ENCODE measurements around the gene ZC3H4.

The ZC3H4 gene

GRCh38 chr19:47093254-47093653, 20.3 kb downstream of the ZC3H4 start (continued):
- no peak for TF ChIP-seq ZNF565 (CRISPR knock-in tag; conservative IDR thresholded peaks at IDR 0.05; ENCODE audit: low read depth)
- TF ChIP-seq, protein P1, sequence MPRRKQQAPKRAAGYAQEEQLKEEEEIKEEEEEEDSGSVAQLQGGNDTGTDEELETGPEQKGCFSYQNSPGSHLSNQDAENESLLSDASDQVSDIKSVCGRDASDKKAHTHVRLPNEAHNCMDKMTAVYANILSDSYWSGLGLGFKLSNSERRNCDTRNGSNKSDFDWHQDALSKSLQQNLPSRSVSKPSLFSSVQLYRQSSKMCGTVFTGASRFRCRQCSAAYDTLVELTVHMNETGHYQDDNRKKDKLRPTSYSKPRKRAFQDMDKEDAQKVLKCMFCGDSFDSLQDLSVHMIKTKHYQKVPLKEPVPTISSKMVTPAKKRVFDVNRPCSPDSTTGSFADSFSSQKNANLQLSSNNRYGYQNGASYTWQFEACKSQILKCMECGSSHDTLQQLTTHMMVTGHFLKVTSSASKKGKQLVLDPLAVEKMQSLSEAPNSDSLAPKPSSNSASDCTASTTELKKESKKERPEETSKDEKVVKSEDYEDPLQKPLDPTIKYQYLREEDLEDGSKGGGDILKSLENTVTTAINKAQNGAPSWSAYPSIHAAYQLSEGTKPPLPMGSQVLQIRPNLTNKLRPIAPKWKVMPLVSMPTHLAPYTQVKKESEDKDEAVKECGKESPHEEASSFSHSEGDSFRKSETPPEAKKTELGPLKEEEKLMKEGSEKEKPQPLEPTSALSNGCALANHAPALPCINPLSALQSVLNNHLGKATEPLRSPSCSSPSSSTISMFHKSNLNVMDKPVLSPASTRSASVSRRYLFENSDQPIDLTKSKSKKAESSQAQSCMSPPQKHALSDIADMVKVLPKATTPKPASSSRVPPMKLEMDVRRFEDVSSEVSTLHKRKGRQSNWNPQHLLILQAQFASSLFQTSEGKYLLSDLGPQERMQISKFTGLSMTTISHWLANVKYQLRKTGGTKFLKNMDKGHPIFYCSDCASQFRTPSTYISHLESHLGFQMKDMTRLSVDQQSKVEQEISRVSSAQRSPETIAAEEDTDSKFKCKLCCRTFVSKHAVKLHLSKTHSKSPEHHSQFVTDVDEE (CRISPR knock-in tag; IDR thresholded peaks at IDR 0.05) = no peak
- TF ChIP-seq, protein P2, sequence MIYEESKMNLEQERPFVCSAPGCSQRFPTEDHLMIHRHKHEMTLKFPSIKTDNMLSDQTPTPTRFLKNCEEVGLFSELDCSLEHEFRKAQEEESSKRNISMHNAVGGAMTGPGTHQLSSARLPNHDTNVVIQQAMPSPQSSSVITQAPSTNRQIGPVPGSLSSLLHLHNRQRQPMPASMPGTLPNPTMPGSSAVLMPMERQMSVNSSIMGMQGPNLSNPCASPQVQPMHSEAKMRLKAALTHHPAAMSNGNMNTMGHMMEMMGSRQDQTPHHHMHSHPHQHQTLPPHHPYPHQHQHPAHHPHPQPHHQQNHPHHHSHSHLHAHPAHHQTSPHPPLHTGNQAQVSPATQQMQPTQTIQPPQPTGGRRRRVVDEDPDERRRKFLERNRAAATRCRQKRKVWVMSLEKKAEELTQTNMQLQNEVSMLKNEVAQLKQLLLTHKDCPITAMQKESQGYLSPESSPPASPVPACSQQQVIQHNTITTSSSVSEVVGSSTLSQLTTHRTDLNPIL (CRISPR knock-in tag; IDR thresholded peaks at IDR 0.05; ENCODE audit: low read depth) = no peak
- no peak for TF ChIP-seq ZNF8 (CRISPR knock-in tag; IDR thresholded peaks at IDR 0.05)

DNA sequence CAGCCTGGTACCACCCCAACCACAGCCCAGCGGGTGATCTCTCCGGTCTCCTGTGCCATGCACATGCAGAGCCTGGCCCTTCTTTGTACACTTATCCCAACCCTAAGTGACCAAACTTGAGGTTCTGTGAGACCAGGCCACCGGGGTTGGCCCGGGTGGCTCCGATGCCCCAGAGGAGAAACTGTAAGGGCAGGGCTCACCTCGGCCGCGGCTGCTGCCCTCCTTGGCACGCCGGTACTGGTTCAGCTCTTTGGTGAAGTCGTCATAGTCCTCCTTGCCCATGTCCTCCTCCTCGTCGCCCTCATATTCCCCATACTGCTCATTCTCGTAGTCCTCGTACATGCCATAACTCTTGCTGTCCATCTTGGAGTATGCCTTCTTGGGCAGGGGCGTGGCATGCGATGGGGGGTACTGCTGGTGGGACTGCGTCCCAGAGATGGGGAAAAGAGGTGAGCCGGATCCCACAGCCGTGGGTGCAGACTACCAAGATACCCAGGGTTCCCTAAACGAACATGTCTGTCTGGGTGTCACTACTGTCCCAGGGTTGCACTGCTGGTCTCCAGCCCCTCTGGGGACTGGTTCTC, 23.7 kb downstream of the ZC3H4 start:
- TF ChIP-seq, protein P3, sequence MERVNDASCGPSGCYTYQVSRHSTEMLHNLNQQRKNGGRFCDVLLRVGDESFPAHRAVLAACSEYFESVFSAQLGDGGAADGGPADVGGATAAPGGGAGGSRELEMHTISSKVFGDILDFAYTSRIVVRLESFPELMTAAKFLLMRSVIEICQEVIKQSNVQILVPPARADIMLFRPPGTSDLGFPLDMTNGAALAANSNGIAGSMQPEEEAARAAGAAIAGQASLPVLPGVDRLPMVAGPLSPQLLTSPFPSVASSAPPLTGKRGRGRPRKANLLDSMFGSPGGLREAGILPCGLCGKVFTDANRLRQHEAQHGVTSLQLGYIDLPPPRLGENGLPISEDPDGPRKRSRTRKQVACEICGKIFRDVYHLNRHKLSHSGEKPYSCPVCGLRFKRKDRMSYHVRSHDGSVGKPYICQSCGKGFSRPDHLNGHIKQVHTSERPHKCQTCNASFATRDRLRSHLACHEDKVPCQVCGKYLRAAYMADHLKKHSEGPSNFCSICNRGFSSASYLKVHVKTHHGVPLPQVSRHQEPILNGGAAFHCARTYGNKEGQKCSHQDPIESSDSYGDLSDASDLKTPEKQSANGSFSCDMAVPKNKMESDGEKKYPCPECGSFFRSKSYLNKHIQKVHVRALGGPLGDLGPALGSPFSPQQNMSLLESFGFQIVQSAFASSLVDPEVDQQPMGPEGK (CRISPR knock-in tag; IDR thresholded peaks at IDR 0.05; ENCODE audit: borderline replicate concordance) = no peak
- TF ChIP-seq CSDC2 (CRISPR knock-in tag; IDR thresholded peaks at IDR 0.05) (no peak), ZC3H10 (CRISPR knock-in tag; IDR thresholded peaks at IDR 0.05) (no peak), GLIS3 (CRISPR knock-in tag; IDR thresholded peaks at IDR 0.05) (no peak)
- ATAC-seq = no peak

GRCh38 chr19:47086280-47086679, 27.3 kb downstream of the ZC3H4 start:
- ATAC-seq = no peak
- TF ChIP-seq ESRRG (CRISPR knock-in tag; IDR thresholded peaks at IDR 0.05) (no peak), TCF4 (CRISPR knock-in tag; IDR thresholded peaks at IDR 0.05; ENCODE audit: borderline replicate concordance) (no peak), ARNTL (CRISPR knock-in tag; IDR thresholded peaks at IDR 0.05; ENCODE audit: borderline replicate concordance, low read depth) (no peak), ZNF70 (CRISPR knock-in tag; IDR thresholded peaks at IDR 0.05) (no peak), ISL1 (CRISPR knock-in tag; IDR thresholded peaks at IDR 0.05) (no peak), BACH2 (CRISPR knock-in tag; IDR thresholded peaks at IDR 0.05; ENCODE audit: borderline replicate concordance) (no peak), ZC3H10 (CRISPR knock-in tag; IDR thresholded peaks at IDR 0.05) (no peak), ZFP30 (CRISPR knock-in tag; IDR thresholded peaks at IDR 0.05) (no peak), SNAI2 (CRISPR knock-in tag; IDR thresholded peaks at IDR 0.05) (no peak), ZNF8 (CRISPR knock-in tag; IDR thresholded peaks at IDR 0.05) (no peak), OSR1 (CRISPR knock-in tag; IDR thresholded peaks at IDR 0.05) (no peak), ZFP3 (CRISPR knock-in tag; IDR thresholded peaks at IDR 0.05) (no peak), POU6F1 (CRISPR knock-in tag; IDR thresholded peaks at IDR 0.05; ENCODE audit: borderline replicate concordance, low read depth) (no peak)
- TF ChIP-seq, protein P3 (CRISPR knock-in tag; IDR thresholded peaks at IDR 0.05; ENCODE audit: borderline replicate concordance) = no peak
